Upper lobe of left lung (tissue), 4 donors: ENCODE results near the gene IRS1.

Source experiments
- POLR2AphosphoS5 ChIP-seq, 2 donors: sonication (generic); formaldehyde crosslinking; IDR thresholded peaks; one replicate each; pipeline ENCODE4 v1.5.1; 2017; ENCODE audit warnings: antibody characterized with exemption in 2 of 2
- TF ChIP-seq, protein P1 (sequence below), 6 experiments: fragments of 450-650 bp in 4 of 6; fragments of 200-600 bp in 2 of 6; sonication (generic) in 2 of 6; IDR thresholded peaks; one replicate each; pipeline ENCODE4 v1.5.1; 2016 to 2019; ENCODE audit warnings: antibody characterized with exemption in 6 of 6

GRCh38 chr2:226832061-226832460 is 32.4 kb upstream of the IRS1 start:
- TF ChIP-seq, protein P1, sequence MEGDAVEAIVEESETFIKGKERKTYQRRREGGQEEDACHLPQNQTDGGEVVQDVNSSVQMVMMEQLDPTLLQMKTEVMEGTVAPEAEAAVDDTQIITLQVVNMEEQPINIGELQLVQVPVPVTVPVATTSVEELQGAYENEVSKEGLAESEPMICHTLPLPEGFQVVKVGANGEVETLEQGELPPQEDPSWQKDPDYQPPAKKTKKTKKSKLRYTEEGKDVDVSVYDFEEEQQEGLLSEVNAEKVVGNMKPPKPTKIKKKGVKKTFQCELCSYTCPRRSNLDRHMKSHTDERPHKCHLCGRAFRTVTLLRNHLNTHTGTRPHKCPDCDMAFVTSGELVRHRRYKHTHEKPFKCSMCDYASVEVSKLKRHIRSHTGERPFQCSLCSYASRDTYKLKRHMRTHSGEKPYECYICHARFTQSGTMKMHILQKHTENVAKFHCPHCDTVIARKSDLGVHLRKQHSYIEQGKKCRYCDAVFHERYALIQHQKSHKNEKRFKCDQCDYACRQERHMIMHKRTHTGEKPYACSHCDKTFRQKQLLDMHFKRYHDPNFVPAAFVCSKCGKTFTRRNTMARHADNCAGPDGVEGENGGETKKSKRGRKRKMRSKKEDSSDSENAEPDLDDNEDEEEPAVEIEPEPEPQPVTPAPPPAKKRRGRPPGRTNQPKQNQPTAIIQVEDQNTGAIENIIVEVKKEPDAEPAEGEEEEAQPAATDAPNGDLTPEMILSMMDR (IDR thresholded peaks at IDR 0.05) = no peak
- no peak for TF ChIP-seq POLR2AphosphoS5 (IDR thresholded peaks at IDR 0.05)
